Esophagus (tissue), 2 donors: Measurements from ENCODE around the gene CD79B. TPM values are rescaled to one million over a fixed set of nuclear protein-coding genes. Genes with fewer than 3 reads are reported as not detected.
A peak's percentile ranks its signal among the peaks of the same experiment; 100 is the strongest.

Experiments used
- H3K27ac ChIP-seq, 2 donors: one replicate each; pipeline ENCODE4 v1.5.1; 2013; ENCODE audit warnings: low read depth in 2 of 2, mild to moderate bottlenecking in 2 of 2, inconsistent platforms in 1 of 2, low read length in 1 of 2, moderate library complexity in 1 of 2
- H3K27me3 ChIP-seq, 2 donors: one replicate each; pipeline ENCODE4 v1.6.1; 2013; ENCODE audit warnings: low read length in 2 of 2, control low read depth in 1 of 2, mild to moderate bottlenecking in 1 of 2; ENCODE audit not compliant: insufficient read depth in 2 of 2, control insufficient read depth in 1 of 2
- H3K36me3 ChIP-seq, 2 donors: one replicate each; pipeline ENCODE4 v1.6.1; 2013; ENCODE audit warnings: low read length in 1 of 2; ENCODE audit not compliant: control insufficient read depth in 2 of 2, insufficient read depth in 2 of 2
- H3K4me1 ChIP-seq, 2 donors: one replicate each; pipeline ENCODE4 v1.6.1; 2013; ENCODE audit warnings: low read length in 1 of 2; ENCODE audit not compliant: control insufficient read depth in 2 of 2, insufficient read depth in 2 of 2
- H3K4me3 ChIP-seq, 2 donors: one replicate each; pipeline ENCODE4 v1.5.1; 2013; ENCODE audit warnings: low read length in 2 of 2, mild to moderate bottlenecking in 2 of 2, low read depth in 1 of 2, moderate library complexity in 1 of 2
- H3K9me3 ChIP-seq, 2 donors: one replicate each; pipeline ENCODE4 v1.6.1; 2013; ENCODE audit warnings: mild to moderate bottlenecking in 2 of 2, low read depth in 1 of 2, low read length in 1 of 2, moderate library complexity in 1 of 2; ENCODE audit not compliant: control insufficient read depth in 2 of 2, insufficient read depth in 1 of 2
- WGBS, 2 donors: extraction: QIAGEN DNeasy Blood & Tissue Kit; methylation state at CpG; one replicate each; pipeline ENCODE4 v1.1.7; 2013; 5-methylcytosine and 5-hydroxymethylcytosine counted together
- polyA plus RNA-seq, 2 donors: library from polyadenylated mRNA; stranded (reverse); fragments of 200-250 nt; gene quantifications; one replicate each; pipeline ENCODE4 v1.2.3, GENCODE V29; 2013
- donor health status: healthy with polysubstance abuse.
- donor health status: Bipolar disorder and iron deficiency.

The CD79B gene
- polyA plus RNA-seq, 2 donors, result 1.2 to 1.5 TPM

GRCh38 chr17:63967953-63968352, 35.8 kb upstream of the CD79B start:
- WGBS, 2 donors, result 84 to 89% methylated on average over 19 of the region's 19 CpGs
- Histone ChIP-seq H3K27ac (no peak overlapping the region), H3K9me3 (no peaks in the 10 kb centered on the region), H3K4me1 (no peaks in the 10 kb centered on the region), H3K36me3 (no peaks in the 10 kb centered on the region), H3K4me3 (no peak overlapping the region), H3K27me3 (no peaks in the 10 kb centered on the region)

GRCh38 chr17:63966646-63967264, 34.6 kb upstream of the CD79B start:
- no peaks in the 10 kb centered on the region for H3K36me3 ChIP-seq
- H3K27me3 ChIP-seq, result no peaks in the 10 kb centered on the region
- WGBS, 2 donors, result 73 to 80% methylated on average over 11 of the region's 11 CpGs
- no peak overlapping the region for H3K27ac ChIP-seq
- peaks cover 0 to 3% of the 10 kb centered on the region in 2 donors for H3K4me1 ChIP-seq
- H3K9me3 ChIP-seq, result no peaks in the 10 kb centered on the region
- H3K4me3 ChIP-seq, result no peak overlapping the region

GRCh38 chr17:63963123-63963522, 31.0 kb upstream of the CD79B start:
- no peaks in the 10 kb centered on the region for H3K36me3 ChIP-seq
- WGBS, 2 donors, result 84 to 85% methylated on average over 4 of the region's 4 CpGs

GRCh38 chr17:63962298-63962744, 30.2 kb upstream of the CD79B start:
- no peak overlapping the region for H3K4me3 ChIP-seq
- WGBS, 2 donors, result 53 to 62% methylated on average over 10 of the region's 10 CpGs
- H3K27me3 ChIP-seq, result no peaks in the 10 kb centered on the region
- H3K9me3 ChIP-seq, result no peaks in the 10 kb centered on the region
- H3K4me1 ChIP-seq, result peaks cover 3 to 6% of the 10 kb centered on the region in 2 donors
- H3K27ac ChIP-seq, result no peak overlapping the region
- H3K36me3 ChIP-seq, result no peaks in the 10 kb centered on the region

More at GRCh38 chr17:63963123-63963522, 31.0 kb upstream of the CD79B start:
- H3K4me1 ChIP-seq, result peaks cover 3 to 6% of the 10 kb centered on the region in 2 donors
- no peaks in the 10 kb centered on the region for H3K27me3 ChIP-seq
- no peak overlapping the region for H3K4me3 ChIP-seq
- peak overlapping the region in 1 of 2 donors; percentile 48 for H3K27ac ChIP-seq
- no peaks in the 10 kb centered on the region for H3K9me3 ChIP-seq

- Histone ChIP-seq H3K9me3 (no peaks in the 10 kb centered on the region), H3K4me1 (peaks cover 3 to 6% of the 10 kb centered on the region in 2 donors), H3K27ac (no peak overlapping the region), H3K4me3 (no peak overlapping the region), H3K27me3 (no peaks in the 10 kb centered on the region), H3K36me3 (no peaks in the 10 kb centered on the region)
- 21 to 23% methylated on average over 37 of the region's 37 CpGs for WGBS, 2 donors
Measured at GRCh38 chr17:63961355-63962212, 29.5 kb upstream of the CD79B start.

GRCh38 chr17:63960430-63960829, 28.3 kb upstream of the CD79B start:
- Histone ChIP-seq H3K4me3 (no peak overlapping the region), H3K36me3 (no peaks in the 10 kb centered on the region), H3K27ac (no peak overlapping the region), H3K4me1 (peaks cover 3 to 6% of the 10 kb centered on the region in 2 donors), H3K9me3 (no peaks in the 10 kb centered on the region), H3K27me3 (no peaks in the 10 kb centered on the region)
- WGBS, 2 donors, result 64 to 69% methylated on average over 7 of the region's 7 CpGs

- H3K9me3 ChIP-seq, result no peaks in the 10 kb centered on the region
- H3K36me3 ChIP-seq, result no peaks in the 10 kb centered on the region
- 67 to 80% methylated on average over 9 of the region's 9 CpGs for WGBS, 2 donors
- no peaks in the 10 kb centered on the region for H3K27me3 ChIP-seq
- H3K4me3 ChIP-seq, result no peak overlapping the region
- H3K27ac ChIP-seq, result no peak overlapping the region
- H3K4me1 ChIP-seq, result peaks cover 3 to 6% of the 10 kb centered on the region in 2 donors
Measured at GRCh38 chr17:63960006-63960405, 27.9 kb upstream of the CD79B start.

- WGBS, 2 donors, result 95 to 98% methylated on average over 5 of the region's 5 CpGs
- H3K4me3 ChIP-seq, result no peak overlapping the region
- H3K9me3 ChIP-seq, result no peaks in the 10 kb centered on the region
- no peak overlapping the region for H3K27ac ChIP-seq
- H3K4me1 ChIP-seq, result peaks cover 0 to 6% of the 10 kb centered on the region in 2 donors
- H3K36me3 ChIP-seq, result no peaks in the 10 kb centered on the region
- no peaks in the 10 kb centered on the region for H3K27me3 ChIP-seq
Measured at GRCh38 chr17:63956296-63956920, 24.3 kb upstream of the CD79B start.

- Histone ChIP-seq H3K27me3 (no peaks in the 10 kb centered on the region), H3K27ac (no peak overlapping the region), H3K36me3 (no peaks in the 10 kb centered on the region), H3K4me1 (peaks cover 0 to 3% of the 10 kb centered on the region in 2 donors), H3K4me3 (no peak overlapping the region), H3K9me3 (no peaks in the 10 kb centered on the region)
- WGBS, 2 donors, result 86 to 90% methylated on average over 4 of the region's 4 CpGs
Measured at GRCh38 chr17:63955791-63956190, 23.7 kb upstream of the CD79B start.
